ENCODE results near the gene MGAT4A. TPM values are rescaled to one million over a fixed set of nuclear protein-coding genes. Genes with fewer than 3 reads are reported as not detected.

Gene MGAT4A
- total RNA-seq, 1 donor from 2014 or later = 0.38 TPM

- Mint-ChIP-seq H3K27ac (ENCODE audit: unreplicated experiment) (no peak overlapping the region), H3K36me3 (ENCODE audit: unreplicated experiment) (no peaks in the 10 kb centered on the region), H3K4me1 (ENCODE audit: unreplicated experiment) (peaks cover 2% of the 10 kb centered on the region), H3K27me3 (ENCODE audit: unreplicated experiment) (peaks cover 35% of the 10 kb centered on the region), H3K9me3 (ENCODE audit: unreplicated experiment) (no peaks in the 10 kb centered on the region), H3K4me3 (ENCODE audit: unreplicated experiment) (no peak overlapping the region)
- TF ChIP-seq, protein P1, sequence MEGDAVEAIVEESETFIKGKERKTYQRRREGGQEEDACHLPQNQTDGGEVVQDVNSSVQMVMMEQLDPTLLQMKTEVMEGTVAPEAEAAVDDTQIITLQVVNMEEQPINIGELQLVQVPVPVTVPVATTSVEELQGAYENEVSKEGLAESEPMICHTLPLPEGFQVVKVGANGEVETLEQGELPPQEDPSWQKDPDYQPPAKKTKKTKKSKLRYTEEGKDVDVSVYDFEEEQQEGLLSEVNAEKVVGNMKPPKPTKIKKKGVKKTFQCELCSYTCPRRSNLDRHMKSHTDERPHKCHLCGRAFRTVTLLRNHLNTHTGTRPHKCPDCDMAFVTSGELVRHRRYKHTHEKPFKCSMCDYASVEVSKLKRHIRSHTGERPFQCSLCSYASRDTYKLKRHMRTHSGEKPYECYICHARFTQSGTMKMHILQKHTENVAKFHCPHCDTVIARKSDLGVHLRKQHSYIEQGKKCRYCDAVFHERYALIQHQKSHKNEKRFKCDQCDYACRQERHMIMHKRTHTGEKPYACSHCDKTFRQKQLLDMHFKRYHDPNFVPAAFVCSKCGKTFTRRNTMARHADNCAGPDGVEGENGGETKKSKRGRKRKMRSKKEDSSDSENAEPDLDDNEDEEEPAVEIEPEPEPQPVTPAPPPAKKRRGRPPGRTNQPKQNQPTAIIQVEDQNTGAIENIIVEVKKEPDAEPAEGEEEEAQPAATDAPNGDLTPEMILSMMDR (IDR thresholded peaks at IDR 0.05) = no peak
- DNase-seq (ENCODE audit: extremely low spot score, unreplicated experiment) = no peak
These were observed 27.2 kb downstream of the MGAT4A start for GRCh38 chr2:98703738-98704137.

- DNase-seq (ENCODE audit: extremely low spot score, unreplicated experiment) = no peak
- Mint-ChIP-seq H3K27ac (ENCODE audit: unreplicated experiment) (no peak overlapping the region), H3K27me3 (ENCODE audit: unreplicated experiment) (peaks cover 39% of the 10 kb centered on the region), H3K4me1 (ENCODE audit: unreplicated experiment) (peaks cover 2% of the 10 kb centered on the region), H3K9me3 (ENCODE audit: unreplicated experiment) (no peaks in the 10 kb centered on the region), H3K36me3 (ENCODE audit: unreplicated experiment) (no peaks in the 10 kb centered on the region), H3K4me3 (ENCODE audit: unreplicated experiment) (peak overlapping the region; percentile 20)
- TF ChIP-seq, protein P1 (IDR thresholded peaks at IDR 0.05) = no peak
These were observed 27.9 kb downstream of the MGAT4A start for GRCh38 chr2:98702858-98703620.

DNA sequence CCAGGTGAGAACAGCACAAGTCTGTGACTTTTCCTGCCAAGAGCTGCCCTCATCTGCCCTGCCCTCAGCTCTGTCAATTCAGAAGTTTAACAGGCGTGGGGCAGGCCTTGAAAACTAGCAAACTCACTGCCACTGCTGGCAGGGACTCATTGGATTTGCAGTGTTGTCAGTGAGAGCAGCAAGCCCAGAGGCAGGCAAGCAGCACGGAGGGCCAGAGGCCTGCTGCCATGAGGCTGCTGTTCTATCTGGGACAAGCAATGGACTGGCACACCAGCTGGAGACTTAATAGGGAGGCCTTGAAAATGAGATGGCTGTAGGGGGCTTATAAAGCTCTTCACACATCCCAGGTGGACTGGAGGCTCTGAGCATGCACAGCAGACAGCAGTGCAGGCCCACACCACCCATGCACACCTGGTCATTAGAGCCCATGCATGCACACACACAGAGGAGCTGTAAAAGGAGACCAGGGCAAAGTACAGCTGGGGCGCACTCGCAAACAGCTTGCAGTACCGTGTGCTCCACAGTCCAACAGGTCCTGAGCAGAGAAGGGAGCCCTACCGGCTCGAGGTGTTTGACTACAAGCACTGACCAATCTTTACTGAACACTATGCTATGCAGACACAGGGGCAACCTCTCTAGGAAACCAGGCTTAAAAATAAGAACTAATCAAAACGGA is 28.7 kb downstream of the MGAT4A start:
- no peak for DNase-seq (ENCODE audit: extremely low spot score, unreplicated experiment)
- Mint-ChIP-seq H3K27ac (ENCODE audit: unreplicated experiment) (no peak overlapping the region), H3K27me3 (ENCODE audit: unreplicated experiment) (peaks cover 34% of the 10 kb centered on the region), H3K4me3 (ENCODE audit: unreplicated experiment) (peak overlapping the region; percentile 20), H3K9me3 (ENCODE audit: unreplicated experiment) (no peaks in the 10 kb centered on the region), H3K4me1 (ENCODE audit: unreplicated experiment) (peaks cover 2% of the 10 kb centered on the region), H3K36me3 (ENCODE audit: unreplicated experiment) (no peaks in the 10 kb centered on the region)
- TF ChIP-seq, protein P1 (IDR thresholded peaks at IDR 0.05) = no peak

DNA sequence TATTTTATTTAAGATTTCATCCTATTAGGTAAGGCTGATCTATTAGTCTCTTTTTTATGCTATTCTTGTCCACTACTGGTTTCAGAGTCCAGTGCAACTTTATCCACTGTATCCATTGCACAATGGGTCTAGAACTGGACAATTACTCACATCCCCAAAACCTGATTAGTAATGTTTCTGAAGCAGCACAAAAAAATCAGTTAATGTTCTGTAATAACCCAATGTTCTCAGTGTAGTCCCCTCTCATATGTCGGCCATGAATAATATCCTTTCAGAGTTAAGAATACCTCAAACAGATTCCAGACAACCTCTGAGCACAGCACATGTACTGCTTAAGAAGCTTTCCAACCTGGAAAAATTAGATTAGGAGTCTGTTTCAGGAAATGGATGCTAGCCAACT is 29.7 kb downstream of the MGAT4A start:
- Mint-ChIP-seq H3K9me3 (ENCODE audit: unreplicated experiment) (no peaks in the 10 kb centered on the region), H3K4me3 (ENCODE audit: unreplicated experiment) (no peak overlapping the region), H3K27ac (ENCODE audit: unreplicated experiment) (no peak overlapping the region), H3K27me3 (ENCODE audit: unreplicated experiment) (peaks cover 37% of the 10 kb centered on the region), H3K4me1 (ENCODE audit: unreplicated experiment) (peaks cover 2% of the 10 kb centered on the region), H3K36me3 (ENCODE audit: unreplicated experiment) (no peaks in the 10 kb centered on the region)
- TF ChIP-seq, protein P1 (IDR thresholded peaks at IDR 0.05) = no peak
- DNase-seq (ENCODE audit: extremely low spot score, unreplicated experiment) = no peak

DNA sequence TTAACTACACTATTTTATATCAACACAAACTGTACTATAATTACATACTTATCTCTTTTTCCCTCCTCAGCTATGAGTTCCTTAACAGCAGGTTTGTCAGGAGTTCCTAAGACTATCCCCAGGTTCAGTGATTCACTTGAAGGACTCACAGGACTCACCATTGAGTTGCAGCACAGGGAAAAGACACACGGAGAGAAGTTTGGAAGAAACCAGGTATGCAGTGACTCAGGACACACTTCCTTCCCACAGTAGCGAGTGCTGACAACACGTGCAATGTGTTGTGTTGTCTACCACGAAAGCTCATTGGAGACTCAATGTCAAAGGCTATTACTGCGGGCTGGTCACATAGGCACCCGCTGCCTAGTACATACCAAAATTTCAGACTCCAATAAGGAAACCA is 32.0 kb downstream of the MGAT4A start:
- Mint-ChIP-seq H3K9me3 (ENCODE audit: unreplicated experiment) (no peaks in the 10 kb centered on the region), H3K27me3 (ENCODE audit: unreplicated experiment) (peaks cover 39% of the 10 kb centered on the region), H3K4me3 (ENCODE audit: unreplicated experiment) (no peak overlapping the region), H3K4me1 (ENCODE audit: unreplicated experiment) (peaks cover 2% of the 10 kb centered on the region), H3K36me3 (ENCODE audit: unreplicated experiment) (no peaks in the 10 kb centered on the region), H3K27ac (ENCODE audit: unreplicated experiment) (no peak overlapping the region)
- no peak for DNase-seq (ENCODE audit: extremely low spot score, unreplicated experiment)
- TF ChIP-seq, protein P1 (IDR thresholded peaks at IDR 0.05) = no peak

Measured in osteocyte (in vitro differentiated cells).